K562 (cell line): Measurements from ENCODE around the gene CCDC69. TPM values are rescaled to one million over a fixed set of nuclear protein-coding genes. Genes with fewer than 3 reads are reported as not detected.

Source experiments
- ATAC-seq: fragments of 200-7000 bp; cut with Tn5 transposase; 3 replicates; pipeline ENCODE4 v1.9.1; 2020; ENCODE audit warnings: moderate library complexity
- BruUV-seq: library from RNA; stranded (reverse); fragments of 400-500 nt; replicated peaks from 2 replicates; lab custom pipeline; 2021; lab: Mats Ljungman, UMichigan
- CTCF ChIA-PET: fragments of 300-600 bp; formaldehyde crosslinking; extraction: SDS; loops from one replicate; lab custom pipeline; 2021; ENCODE audit warnings: low intra/inter-chr PET ratio; lab: Yijun Ruan, JAX
- POLR2A ChIA-PET: fragments of 300-600, 350-650 bp; sonication (Branson Sonifier 250); formaldehyde crosslinking; extraction: SDS; loops from one replicate; lab custom pipeline; 2021; ENCODE audit warnings: antibody characterized with exemption, inconsistent platforms; lab: Yijun Ruan, JAX
- DNase-seq, 4 experiments: peaks; one replicate each; pipeline versions ENCODE4 v3.0.0 to v3.0.0-alpha.2; 2011 to 2018; ENCODE audit warnings: low spot score in 3 of 4, mixed read lengths in 3 of 4; ENCODE audit errors: extremely low read depth in 1 of 4
- FAIRE-seq: peaks from 2 replicates; lab custom pipeline; 2011; peaks lifted over from hg19 to GRCh38; lab: Jason Lieb, UNC
- H2AFZ ChIP-seq: 2 replicates; pipeline ENCODE4 v1.6.0; 2011; ENCODE audit warnings: low read depth, low read length, control low read depth, inconsistent platforms
- H3K27ac ChIP-seq: fragments of 200-600 bp; 3 replicates; pipeline ENCODE4 v1.8.0; 2011; ENCODE audit warnings: low read depth, mild to moderate bottlenecking, control low read depth, inconsistent platforms, low read length, moderate library complexity, mixed read lengths; ENCODE audit errors: extremely low read depth
- H3K27me3 ChIP-seq, 2 experiments: fragments of 300-600 bp in 1 of 2; 2 replicates in 1 of 2; 3 replicates in 1 of 2; pipeline versions ENCODE4 v1.6.0 to v1.8.0; 2011; ENCODE audit warnings: inconsistent platforms in 2 of 2, low read length in 2 of 2, mild to moderate bottlenecking in 1 of 2, mixed read lengths in 1 of 2, moderate library complexity in 1 of 2; ENCODE audit not compliant: control insufficient read depth in 2 of 2, insufficient read depth in 2 of 2
- H3K36me3 ChIP-seq: fragments of 300-600 bp; 3 replicates; pipeline ENCODE4 v1.8.0; 2011; ENCODE audit warnings: mild to moderate bottlenecking, low read length, inconsistent platforms; ENCODE audit not compliant: control insufficient read depth, insufficient read depth
- H3K4me1 ChIP-seq, 2 experiments: fragments of 200-600 bp in 1 of 2; replicated peaks in 1 of 2; 2 replicates in 1 of 2; 3 replicates in 1 of 2; pipeline versions ENCODE4 v1.5.1 to v1.8.0; 2011; ENCODE audit warnings: inconsistent platforms in 2 of 2, low read length in 2 of 2, mild to moderate bottlenecking in 1 of 2, mixed read lengths in 1 of 2, moderate library complexity in 1 of 2; ENCODE audit not compliant: control insufficient read depth in 2 of 2, insufficient read depth in 2 of 2
- H3K4me2 ChIP-seq: 2 replicates; pipeline ENCODE4 v1.6.1; 2011; ENCODE audit warnings: low read length, control low read depth, inconsistent platforms, mixed read lengths; ENCODE audit not compliant: insufficient read depth
- H3K4me3 ChIP-seq: fragments of 200-600 bp; sonication (generic), shearing (Covaris generic); 2 replicates; pipeline ENCODE4 v1.5.1; 2016; ENCODE audit warnings: control low read depth, inconsistent platforms
- H3K79me2 ChIP-seq: fragments of 200-600 bp; 3 replicates; pipeline ENCODE4 v1.8.0; 2011; ENCODE audit warnings: low read length, inconsistent platforms; ENCODE audit not compliant: control insufficient read depth, insufficient read depth
- H3K9ac ChIP-seq, 2 experiments: 2 replicates each; pipeline versions ENCODE4 v1.6.0 to v1.6.1; 2011; ENCODE audit warnings: low read depth in 2 of 2, low read length in 2 of 2, control low read depth in 1 of 2, inconsistent platforms in 1 of 2, mild to moderate bottlenecking in 1 of 2, mixed read lengths in 1 of 2; ENCODE audit not compliant: insufficient read depth in 1 of 2
- H3K9me1 ChIP-seq: one replicate; pipeline ENCODE4 v1.6.0; 2011; ENCODE audit warnings: inconsistent platforms, mild to moderate bottlenecking, low read length, moderate library complexity; ENCODE audit not compliant: control insufficient read depth, insufficient read depth
- H3K9me3 ChIP-seq: replicated peaks from 2 replicates; pipeline ENCODE4 v1.5.1; 2011; ENCODE audit warnings: low read depth, low read length, inconsistent platforms; ENCODE audit not compliant: control insufficient read depth, insufficient read depth
- H4K20me1 ChIP-seq: replicated peaks from 2 replicates; pipeline ENCODE4 v1.6.1; 2011; ENCODE audit warnings: low read length, inconsistent platforms, mixed read lengths; ENCODE audit not compliant: control insufficient read depth, insufficient read depth
- CHD7 ChIP-seq: fragments of 200-600 bp; sonication (generic); IDR thresholded peaks from one replicate; pipeline ENCODE4 v1.6.1; 2012; ENCODE audit warnings: mild to moderate bottlenecking, low read depth, low read length, inconsistent platforms
- ZNF24 ChIP-seq: fragments of 450-650 bp; IDR thresholded peaks from 2 replicates; pipeline ENCODE4 v1.6.1; 2016
- ZNF764 ChIP-seq: fragments of 250-450 bp; sonication (Bioruptor Pico); IDR thresholded peaks from 2 replicates; pipeline ENCODE4 v1.4.0; 2020; ENCODE audit warnings: low read depth, mild to moderate bottlenecking, moderate library complexity
- WGBS: fragments of 100-300 bp; shearing (Covaris generic); methylation state at CpG from one replicate; pipeline ENCODE4 v1.1.6; 2016; ENCODE audit warnings: low coverage, mixed read lengths; ENCODE audit not compliant: insufficient coverage; ENCODE audit errors: missing lambda C conversion rate; 5-methylcytosine and 5-hydroxymethylcytosine counted together
- in situ Hi-C: fragments of 300-500 bp; cut with MboI; formaldehyde crosslinking; loops from 4 replicates; pipeline ENCODE4 v1.15.0; 2018; ENCODE audit warnings: inconsistent platforms, mixed read lengths
- intact Hi-C: fragments of 100-400 bp; cut with micrococcal nuclease; formaldehyde crosslinking; loops from 2 replicates; pipeline ENCODE4 v1.14.2; 2022
- polyA plus RNA-seq, 8 experiments: library from polyadenylated mRNA; depleted of rRNA in 4 of 8; stranded (reverse) in 5 of 8; unstranded in 3 of 8; fragments of >200 nt; fragmentation: Nextera tagmentation in 2 of 8; fragmentation: Illumina TruSeq in 1 of 8; extraction: Ambion mirVana in 2 of 8; extraction: Trizol in 1 of 8; gene quantifications; 2 replicates each; pipeline versions ENCODE4 v1.2.1 to v1.2.3, GENCODE V29; 2011 to 2014; ENCODE audit warnings: inconsistent platforms in 1 of 8, missing spikeins in 1 of 8
- total RNA-seq, 7 experiments: library from RNA; depleted of rRNA in 6 of 7; stranded (reverse); fragments of >200 nt in 6 of 7; fragmentation: Illumina TruSeq in 2 of 7; extraction: Trizol in 2 of 7; gene quantifications; 2 replicates each; pipeline versions ENCODE4 v1.2.1 to v1.2.3, GENCODE V29; 2011 to 2021; ENCODE audit warnings: low replicate concordance in 1 of 7

CCDC69 gene
- total and polyA plus RNA-seq, 9 of the 15 experiments (the other 6 are each of a cell fraction or from before 2014, with no cell fraction given): 0.65 to 12.2 (median 7.6) TPM

GRCh38 chr5:151237685-151238084 is 13.8 kb upstream of the CCDC69 start:
- Histone ChIP-seq H2AFZ (no peak overlapping the region), H3K9me3 (no peaks in the 10 kb centered on the region), H3K9ac (no peak overlapping the region), H4K20me1 (no peaks in the 10 kb centered on the region), H3K4me2 (no peak overlapping the region), H3K27ac (no peak overlapping the region), H3K27me3 (peaks cover 1 to 29% of the 10 kb centered on the region in 2 experiments; a peak in 3 of 5 replicates), H3K4me1 (peaks cover 0 to 6% of the 10 kb centered on the region in 2 experiments; a peak in 3 of 5 replicates), H3K9me1 (no peaks in the 10 kb centered on the region), H3K4me3 (no peak overlapping the region), H3K36me3 (no peaks in the 10 kb centered on the region), H3K79me2 (no peaks in the 10 kb centered on the region)
- TF ChIP-seq ZNF764 (no peak), ZNF24 (peak; percentile 81), CHD7 (no peak)
- ATAC-seq: no peak
- intact Hi-C loops (loop anchor here (2.0 kb wide), 3 partner anchors 73 to 235 kb away; no protein-coding TSS in a partner anchor), in situ Hi-C loops (loop anchor here (5.0 kb wide), 2 partner anchors 65 to 115 kb away; no protein-coding TSS in a partner anchor)
- 39% methylated on average over 7 of the region's 7 CpGs for WGBS
- POLR2A ChIA-PET: interaction anchor here (0.6 to 0.7 kb wide), 2 partner anchors 15 to 448 kb away, joined by 3 read pairs; partner anchors contain the start of gene GM2A
- BruUV-seq: no TSS peak
- FAIRE-seq: no peak
- DNase-seq: no peak
- CTCF ChIA-PET: interaction anchor here (0.9 to 3.6 kb wide), 2 partner anchors 73 to 111 kb away, joined by 4 to 17 read pairs; no protein-coding TSS in a partner anchor
